Measurements from ENCODE around the gene ZFP92.
"Not testable (repeated sequence)": the region's sequence is repeated elsewhere in the genome, so short reads cannot be mapped to it uniquely, and the experiment has no call there.

The ZFP92 gene

GRCh38 chrX:153387345-153387744 lies 23.9 kb upstream of the ZFP92 start:
- DNase-seq, result no peak

DNA sequence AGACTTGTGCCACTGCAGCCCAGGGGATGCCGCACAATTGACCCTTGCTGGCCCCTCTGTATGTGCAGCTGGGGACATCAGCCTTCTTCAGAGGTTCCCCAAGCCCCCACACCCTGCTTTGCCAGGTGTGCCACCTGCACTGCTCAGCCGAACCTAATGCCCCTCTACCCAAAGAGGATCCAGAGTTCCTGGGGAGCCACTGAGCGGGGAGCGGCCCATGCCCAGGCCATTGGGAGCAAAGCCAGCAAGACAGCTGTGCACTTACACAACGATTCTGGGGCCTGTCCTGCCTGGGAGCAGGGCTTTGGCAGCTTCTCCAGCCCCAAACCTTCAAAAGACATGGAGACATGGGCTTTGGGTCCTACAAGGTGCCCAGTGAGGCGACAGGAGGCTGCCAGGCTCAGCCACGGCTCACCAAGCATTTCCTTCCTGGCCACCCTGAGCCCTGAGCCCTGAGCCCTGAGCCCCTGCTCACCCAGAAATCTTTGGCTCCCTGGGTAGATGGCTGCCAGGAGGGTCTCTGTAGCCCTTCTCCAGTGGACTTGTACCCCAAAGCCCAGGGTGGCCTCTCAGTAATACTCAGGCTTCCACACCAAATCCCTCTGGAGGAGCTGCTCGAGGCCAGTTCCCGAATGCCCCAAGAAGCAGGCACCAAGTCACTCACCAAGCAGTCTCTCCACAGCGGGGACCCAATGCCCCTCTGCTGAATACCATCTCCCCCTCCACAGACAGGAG lies 23.1 kb upstream of the ZFP92 start:
- DNase-seq, result no peak

- DNase-seq, result no peak
Measured at GRCh38 chrX:153388722-153389459, 22.4 kb upstream of the ZFP92 start.

- DNase-seq, result not testable (repeated sequence)
Measured at GRCh38 chrX:153389460-153389768, 21.9 kb upstream of the ZFP92 start.

DNA sequence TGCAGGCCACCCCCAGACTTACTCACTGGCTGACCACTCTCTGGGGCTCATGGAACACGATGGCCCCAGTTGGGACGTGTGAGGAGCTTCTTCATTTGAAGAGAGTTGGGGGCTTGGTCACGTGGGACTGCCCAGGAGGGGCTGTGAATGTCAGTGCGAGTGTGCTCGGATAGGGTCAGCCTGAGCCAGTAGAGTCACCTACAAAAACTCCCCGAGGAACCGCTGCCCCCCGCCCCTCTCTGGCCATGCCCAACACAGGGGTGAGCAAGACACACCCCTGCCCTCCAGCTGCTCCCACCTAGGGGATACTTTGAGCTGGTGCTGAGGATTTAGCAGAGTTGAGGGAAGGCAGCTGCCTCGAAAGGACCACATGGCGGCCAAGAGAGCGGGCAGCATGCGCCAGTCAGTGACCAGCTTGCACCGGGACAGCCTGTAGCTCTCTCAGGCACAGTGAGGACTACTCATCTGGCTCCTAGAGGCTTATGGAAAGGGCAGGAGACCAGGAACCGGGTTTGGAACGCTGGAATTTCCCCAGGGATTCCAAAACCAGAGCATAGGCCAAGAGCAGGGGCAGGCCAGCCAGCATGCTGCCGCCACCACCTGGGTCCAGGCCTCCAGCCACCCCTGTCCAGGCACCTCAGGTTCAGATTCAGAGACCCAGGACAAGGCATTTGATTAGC lies 18.5 kb upstream of the ZFP92 start:
- no peak for DNase-seq

GRCh38 chrX:153394612-153395011 lies 16.7 kb upstream of the ZFP92 start:
- no peak for DNase-seq

DNA sequence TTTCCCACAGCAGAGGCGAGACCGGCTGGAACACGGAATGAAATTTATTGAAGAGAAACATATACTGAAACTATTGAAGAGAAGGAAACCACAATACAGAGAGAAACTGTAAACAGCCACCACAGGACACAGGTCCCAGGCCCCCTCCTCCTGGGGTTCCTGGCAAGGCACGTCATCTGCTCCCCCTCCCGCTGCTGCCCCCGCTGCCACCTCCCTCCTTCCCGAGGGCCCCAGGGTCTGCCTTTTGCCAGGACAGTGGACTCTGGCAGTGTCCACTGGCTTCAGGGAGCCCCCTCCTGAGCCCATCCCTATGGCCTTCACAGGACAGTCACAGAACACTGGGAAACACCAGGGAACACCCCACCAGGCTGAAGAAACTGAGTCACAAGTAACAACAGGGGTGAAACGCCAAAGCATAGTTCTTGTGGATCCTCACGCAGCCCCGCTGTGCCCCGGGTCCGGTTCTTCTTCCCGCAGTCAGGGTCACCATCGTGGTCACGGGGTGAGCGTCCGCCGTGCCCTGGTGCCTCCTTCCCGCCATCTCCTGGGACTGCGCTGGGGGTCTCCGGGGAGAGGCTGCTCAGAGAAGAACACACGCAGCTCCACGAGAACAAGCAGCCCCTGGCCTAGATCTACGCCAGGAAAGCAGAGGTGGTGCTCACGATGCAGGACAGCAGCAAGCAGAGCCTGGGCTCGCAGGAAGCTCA lies 15.5 kb upstream of the ZFP92 start:
- no peak for DNase-seq

- no peak for DNase-seq
Measured at GRCh38 chrX:153396320-153397195, 14.7 kb upstream of the ZFP92 start.

GRCh38 chrX:153397256-153397960 lies 13.9 kb upstream of the ZFP92 start:
- DNase-seq, result no peak

DNA sequence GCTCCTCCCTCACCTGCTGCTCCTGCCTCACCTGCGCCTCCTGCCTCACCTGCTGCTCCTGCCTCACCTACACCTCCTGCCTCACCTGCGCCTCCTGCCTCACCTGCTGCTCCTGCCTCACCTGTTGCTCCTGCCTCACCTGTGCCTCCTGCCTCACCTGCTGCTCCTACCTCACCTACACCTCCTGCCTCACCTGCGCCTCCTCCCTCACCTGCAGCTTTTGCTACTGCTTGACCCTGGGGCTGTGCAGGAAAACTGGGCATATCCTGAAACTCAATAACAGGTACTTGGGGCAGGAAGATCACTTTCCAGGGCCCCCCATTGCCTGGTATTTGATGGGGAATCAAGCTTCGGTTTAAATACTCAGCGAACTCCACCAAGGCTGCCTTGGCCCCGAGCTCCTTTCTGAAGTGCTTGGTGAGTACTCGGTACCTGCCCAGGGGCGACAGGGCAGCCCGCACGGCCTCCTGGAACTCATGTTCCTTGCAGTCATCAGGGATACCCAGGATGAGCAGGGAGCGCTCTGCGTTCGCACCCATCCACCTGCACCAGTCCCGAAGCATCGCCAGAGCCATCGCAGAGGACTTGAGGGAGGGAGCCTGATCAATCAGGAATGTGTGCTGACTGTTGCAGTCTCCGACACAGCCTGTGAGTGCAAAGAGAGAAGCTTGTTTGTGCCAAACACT lies 12.9 kb upstream of the ZFP92 start:
- no peak for DNase-seq

DNA sequence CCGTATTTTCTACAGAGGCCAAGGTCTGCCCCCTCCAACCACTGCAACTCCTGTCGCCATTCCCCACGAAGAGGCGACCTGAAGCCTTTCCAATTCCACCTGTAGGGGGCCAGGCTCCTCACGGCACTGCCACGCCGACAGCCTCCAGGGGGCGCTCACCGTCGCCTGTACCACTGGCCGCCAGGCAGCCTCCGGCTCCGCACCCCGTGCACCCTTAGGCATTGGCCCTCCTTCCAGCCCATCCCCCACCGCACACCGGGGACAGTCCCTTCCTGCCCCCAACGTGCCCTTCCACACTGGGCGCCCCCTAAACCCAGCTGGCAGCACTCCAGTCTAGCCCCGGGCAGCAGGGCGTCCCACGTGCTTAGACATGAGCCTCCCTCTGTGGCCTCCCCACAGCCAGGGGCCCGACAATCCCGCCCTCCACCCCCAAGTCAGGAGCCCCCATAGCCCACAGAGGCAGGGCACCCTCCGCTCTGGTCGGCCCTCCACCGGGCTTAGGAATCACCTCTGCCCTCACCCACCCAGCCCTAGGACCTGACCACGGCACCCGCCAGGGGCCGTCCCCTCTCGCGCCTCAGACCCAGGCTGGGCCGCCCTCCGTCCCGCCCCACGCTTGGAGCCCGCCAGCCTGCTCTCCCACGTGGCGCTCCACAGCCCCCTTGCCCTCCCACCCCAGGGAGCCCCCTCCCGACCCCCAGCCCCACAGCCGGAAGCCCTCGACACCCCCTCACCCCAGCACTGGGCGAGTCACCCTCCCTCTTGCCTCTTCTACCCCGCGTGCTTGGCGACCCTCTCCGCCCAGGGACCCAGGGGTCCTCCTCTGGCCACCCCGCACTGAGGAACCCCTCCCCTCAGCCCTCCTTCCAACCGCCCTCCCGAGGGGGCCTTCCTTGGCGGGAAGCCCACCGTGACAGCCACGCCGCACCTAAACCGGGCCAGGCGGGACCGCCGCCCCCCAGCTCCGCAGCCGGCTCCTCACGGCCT lies 10.8 kb upstream of the ZFP92 start:
- DNase-seq, result peak; percentile 58

DNA sequence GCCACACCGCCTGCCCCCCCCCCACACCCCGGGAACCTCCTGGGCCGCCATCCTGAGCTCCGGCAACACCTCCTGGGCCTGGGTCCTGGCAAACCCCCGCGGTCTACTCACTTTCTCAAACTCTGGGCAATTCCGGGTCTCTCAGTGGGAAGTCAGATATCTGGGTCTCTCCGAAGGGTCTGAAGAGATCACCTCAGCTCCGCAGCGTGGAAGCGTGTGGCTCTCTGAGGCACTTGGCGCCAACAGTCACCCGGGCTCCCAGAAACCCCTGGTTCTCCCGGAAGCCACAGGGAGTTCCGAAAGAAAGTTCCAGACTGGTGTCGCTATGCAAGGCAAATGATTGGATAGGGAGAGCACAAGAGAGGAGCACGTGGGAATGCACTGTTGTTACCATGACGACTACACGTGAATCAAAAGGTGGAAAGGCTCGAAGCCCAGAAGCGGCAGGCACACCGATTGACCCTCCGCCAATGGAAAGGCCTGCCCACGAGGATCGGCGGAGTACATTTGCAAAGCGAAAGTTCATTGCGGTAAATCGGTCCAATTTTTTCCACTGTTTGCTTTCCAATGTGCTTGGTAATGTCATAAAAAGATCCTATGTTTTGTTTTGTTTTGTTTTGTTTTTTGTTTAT lies 10.0 kb upstream of the ZFP92 start, which contains the start of gene PNMA6E:
TSS of gene PNMA6E (minus strand) at position 218 of the 632 bp plus-strand sequence. CDS start 2,501 bp downstream, outside the sequence.
- no peak for DNase-seq

DNA sequence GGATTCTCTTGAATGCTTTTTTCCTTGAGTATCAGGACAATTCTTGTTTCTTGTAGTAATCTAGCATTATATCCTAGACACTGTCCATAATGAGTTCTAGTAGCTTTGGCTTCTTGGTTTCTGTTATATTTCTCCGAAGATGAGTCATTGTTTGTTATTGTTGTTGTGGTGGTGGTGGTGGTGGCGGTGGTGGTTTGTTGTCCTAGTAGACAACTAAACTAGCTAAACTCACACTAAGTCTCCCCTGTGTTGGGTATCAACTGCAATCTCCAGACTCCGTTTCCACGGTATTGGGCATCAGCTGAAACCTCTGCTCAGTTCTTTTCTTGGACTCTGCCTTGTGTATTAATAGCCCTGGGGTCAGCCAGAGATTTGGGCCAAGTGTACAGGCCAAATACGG lies 6.9 kb upstream of the ZFP92 start:
- DNase-seq, result not testable (repeated sequence)

- DNase-seq, result no peak
Measured at GRCh38 chrX:153405426-153405825, 5.8 kb upstream of the ZFP92 start.

DNA sequence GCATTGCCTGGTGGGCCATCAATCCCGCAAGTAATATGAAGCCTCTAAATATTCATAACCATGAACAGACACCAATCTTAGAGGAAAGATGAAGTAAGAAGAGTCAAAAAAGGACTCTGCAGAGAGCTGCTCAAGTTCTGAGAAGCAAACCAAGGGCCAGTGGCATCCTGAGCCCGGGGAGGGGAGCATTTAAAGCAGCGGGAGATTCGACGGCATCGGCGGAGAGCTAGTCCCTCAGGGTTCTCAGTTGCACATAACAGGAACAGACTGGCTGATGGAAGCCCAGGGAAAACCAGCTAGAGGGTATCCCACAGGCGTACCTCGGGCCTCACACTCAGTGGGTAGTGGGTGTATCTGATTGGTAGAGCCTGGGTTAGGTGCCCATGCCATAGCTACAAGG lies 5.3 kb upstream of the ZFP92 start:
- DNase-seq, result no peak

DNA sequence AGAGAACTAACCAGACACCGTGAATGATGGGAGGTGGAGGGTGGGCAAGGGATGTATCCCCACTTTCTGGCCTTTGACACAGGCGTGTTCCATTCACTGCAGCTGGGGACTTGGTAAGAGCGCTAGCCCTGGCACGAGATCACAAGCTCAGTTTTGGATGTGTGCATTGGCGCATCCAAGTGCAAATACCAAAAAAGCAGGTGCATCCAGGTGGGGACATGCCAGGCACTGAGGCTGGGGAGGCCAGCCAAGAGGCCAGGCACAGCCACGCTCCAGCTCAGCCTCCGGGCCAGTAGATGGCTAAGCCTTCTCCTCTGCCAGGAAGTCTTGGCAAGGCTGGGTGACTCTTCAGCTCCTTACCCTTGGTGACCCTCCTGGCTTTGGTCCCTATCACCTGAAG lies 4.4 kb upstream of the ZFP92 start:
- no peak for DNase-seq

- no peak for DNase-seq
Measured at GRCh38 chrX:153407736-153408135, 3.5 kb upstream of the ZFP92 start.

GRCh38 chrX:153408221-153408721 lies 3.0 kb upstream of the ZFP92 start:
- DNase-seq, result no peak

DNA sequence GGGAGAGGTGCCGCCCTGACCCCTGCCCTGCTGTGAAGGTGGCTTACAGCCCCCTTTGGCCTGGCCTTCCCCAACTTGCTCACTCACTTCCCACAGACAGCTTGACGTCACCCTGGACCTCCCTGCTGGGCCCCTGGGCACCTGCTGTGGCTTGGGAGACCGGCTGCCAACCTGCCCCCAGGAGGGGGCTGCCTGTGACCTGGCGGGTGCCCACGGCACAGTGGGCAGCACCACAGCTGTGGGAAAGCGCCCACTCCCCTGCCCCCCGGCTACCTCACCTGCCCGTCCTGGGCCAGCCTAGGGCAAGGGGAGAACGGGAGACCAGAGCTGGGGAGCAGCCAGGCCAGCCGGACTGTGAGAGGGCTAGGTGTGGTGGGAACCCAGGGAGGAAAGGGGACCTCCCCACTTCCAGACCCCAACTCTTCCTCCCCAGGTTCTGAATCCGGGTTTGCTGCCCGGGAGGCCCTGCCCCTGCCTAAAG lies 2.4 kb upstream of the ZFP92 start:
- DNase-seq, result no peak
